Lower leg skin (tissue), 3 donors: ENCODE measurements around the gene PRCD.

Experiments used
- CTCF ChIP-seq, 3 donors: fragments of 450-650 bp; IDR thresholded peaks; one replicate each; pipeline ENCODE4 v1.5.1; 2016; ENCODE audit warnings: antibody characterized with exemption in 3 of 3, mild to moderate bottlenecking in 3 of 3, moderate library complexity in 2 of 3
- POLR2A ChIP-seq, 2 donors: fragments of 450-650 bp; IDR thresholded peaks; one replicate each; pipeline ENCODE4 v1.6.1; 2016 to 2017; ENCODE audit warnings: antibody characterized with exemption in 2 of 2, mild to moderate bottlenecking in 1 of 2, moderate library complexity in 1 of 2

- no peak for TF ChIP-seq CTCF (IDR thresholded peaks at IDR 0.05)
- TF ChIP-seq POLR2A (IDR thresholded peaks at IDR 0.05): no peak
Measured at GRCh38 chr17:76504117-76504516, 35.7 kb upstream of the PRCD start.
